HepG2 (cell line): ENCODE data around the gene PRM3. TPM values are rescaled to one million over a fixed set of nuclear protein-coding genes. Genes with fewer than 3 reads are reported as not detected.

Experiments
- HDAC6 ChIP-seq: fragments of 200-600 bp; sonication (generic); IDR thresholded peaks from 2 replicates; pipeline ENCODE4 v1.7.0; 2017; ENCODE audit warnings: mild to moderate bottlenecking, antibody characterized with exemption, low read length, low read depth
- ISL2 ChIP-seq: sonication (generic); formaldehyde crosslinking; IDR thresholded peaks from 2 replicates; pipeline ENCODE4 v1.5.0; 2020; ENCODE audit warnings: missing genetic modification reagents
- KLF16 ChIP-seq, 2 experiments: sonication (generic) in 1 of 2; formaldehyde crosslinking in 1 of 2; IDR thresholded peaks; 2 replicates each; pipeline versions ENCODE4 v1.6.1 to v1.8.0; 2016 to 2023; ENCODE audit warnings: missing genetic modification reagents in 2 of 2, missing compliant biosample characterization in 1 of 2
- KLF9 ChIP-seq: IDR thresholded peaks from 2 replicates; pipeline ENCODE4 v1.6.1; 2016; ENCODE audit warnings: low read depth
- NFKB2 ChIP-seq: sonication (generic); formaldehyde crosslinking; IDR thresholded peaks from 2 replicates; pipeline ENCODE4 v1.4.0; 2020; ENCODE audit warnings: missing genetic modification reagents, borderline replicate concordance
- PBX3 ChIP-seq: sonication (generic); formaldehyde crosslinking; IDR thresholded peaks from 2 replicates; pipeline ENCODE4 v1.8.1; 2023; ENCODE audit warnings: missing genetic modification reagents, inconsistent platforms, borderline replicate concordance
- PHF5A ChIP-seq: IDR thresholded peaks from one replicate; pipeline ENCODE4 v1.6.1; 2018; ENCODE audit warnings: low read depth, missing genetic modification reagents; ENCODE audit not compliant: unreplicated experiment
- RAD21 ChIP-seq: fragments of 450-650 bp; formaldehyde crosslinking; IDR thresholded peaks from 2 replicates; pipeline ENCODE4 v1.5.0; 2020; ENCODE audit warnings: mild to moderate bottlenecking
- RNF219 ChIP-seq: sonication (generic); formaldehyde crosslinking; IDR thresholded peaks from 2 replicates; pipeline ENCODE4 v1.5.0; 2020; ENCODE audit warnings: mild to moderate bottlenecking, missing genetic modification reagents
- SIX1 ChIP-seq: sonication (generic); formaldehyde crosslinking; IDR thresholded peaks from 2 replicates; pipeline ENCODE4 v1.4.0; 2020; ENCODE audit warnings: missing genetic modification reagents, borderline replicate concordance
- SKI ChIP-seq: fragments of 450-650 bp; IDR thresholded peaks from one replicate; pipeline ENCODE4 v1.6.1; 2018; ENCODE audit warnings: mild to moderate bottlenecking; ENCODE audit not compliant: partially characterized antibody
- THYN1 ChIP-seq: sonication (generic); formaldehyde crosslinking; IDR thresholded peaks from 2 replicates; pipeline ENCODE4 v1.8.1; 2023; ENCODE audit warnings: low read depth, mild to moderate bottlenecking, moderate library complexity, missing genetic modification reagents, borderline replicate concordance
- ZNF446 ChIP-seq: sonication (generic); formaldehyde crosslinking; IDR thresholded peaks from 2 replicates; pipeline ENCODE4 v1.5.0; 2020; ENCODE audit warnings: mild to moderate bottlenecking, missing genetic modification reagents
- ZNF646 ChIP-seq: sonication (generic); formaldehyde crosslinking; IDR thresholded peaks from 2 replicates; pipeline ENCODE4 v1.9.0; 2021; ENCODE audit warnings: mild to moderate bottlenecking, missing genetic modification reagents
- ZNF737 ChIP-seq: sonication (generic); formaldehyde crosslinking; IDR thresholded peaks from 2 replicates; pipeline ENCODE4 v1.5.0; 2020; ENCODE audit warnings: missing genetic modification reagents, mild to moderate bottlenecking, borderline replicate concordance
- ZNF816 ChIP-seq: sonication (generic); formaldehyde crosslinking; IDR thresholded peaks from 2 replicates; pipeline ENCODE4 v1.8.0; 2022; ENCODE audit warnings: missing genetic modification reagents, mild to moderate bottlenecking, borderline replicate concordance
- ZSCAN21 ChIP-seq: sonication (generic); formaldehyde crosslinking; IDR thresholded peaks from 2 replicates; pipeline ENCODE4 v1.8.0; 2022; ENCODE audit warnings: mild to moderate bottlenecking, missing genetic modification reagents, moderate library complexity, borderline replicate concordance
- polyA plus RNA-seq, 8 experiments: library from polyadenylated mRNA; depleted of rRNA in 3 of 8; stranded (reverse) in 7 of 8; unstranded in 1 of 8; fragments of >200 nt; fragmentation: Illumina TruSeq in 4 of 8; extraction: Trizol in 4 of 8; gene quantifications; 2 replicates each; pipeline versions ENCODE4 v1.2.1 to v1.2.3, GENCODE V29; 2011 to 2016; ENCODE audit warnings: low read depth in 4 of 8, missing spikeins in 1 of 8, mixed read lengths in 1 of 8; ENCODE audit not compliant: insufficient read depth in 1 of 8
- total RNA-seq, 5 experiments: library from RNA; depleted of rRNA; stranded (reverse); fragments of >200 nt; fragmentation: Illumina TruSeq; extraction: Trizol; gene quantifications; 2 replicates each; pipeline ENCODE4 v1.2.3, GENCODE V29; 2016; ENCODE audit warnings: low read depth in 1 of 5
- TF ChIP-seq, protein P1 (sequence below): sonication (generic); formaldehyde crosslinking; IDR thresholded peaks from 2 replicates; pipeline ENCODE4 v1.8.1; 2023; ENCODE audit warnings: missing genetic modification reagents, mild to moderate bottlenecking, borderline replicate concordance

Gene PRM3
- total and polyA plus RNA-seq, 2 of the 13 experiments (the other 11 are each of a cell fraction or from before 2014, with no cell fraction given): not detected

DNA sequence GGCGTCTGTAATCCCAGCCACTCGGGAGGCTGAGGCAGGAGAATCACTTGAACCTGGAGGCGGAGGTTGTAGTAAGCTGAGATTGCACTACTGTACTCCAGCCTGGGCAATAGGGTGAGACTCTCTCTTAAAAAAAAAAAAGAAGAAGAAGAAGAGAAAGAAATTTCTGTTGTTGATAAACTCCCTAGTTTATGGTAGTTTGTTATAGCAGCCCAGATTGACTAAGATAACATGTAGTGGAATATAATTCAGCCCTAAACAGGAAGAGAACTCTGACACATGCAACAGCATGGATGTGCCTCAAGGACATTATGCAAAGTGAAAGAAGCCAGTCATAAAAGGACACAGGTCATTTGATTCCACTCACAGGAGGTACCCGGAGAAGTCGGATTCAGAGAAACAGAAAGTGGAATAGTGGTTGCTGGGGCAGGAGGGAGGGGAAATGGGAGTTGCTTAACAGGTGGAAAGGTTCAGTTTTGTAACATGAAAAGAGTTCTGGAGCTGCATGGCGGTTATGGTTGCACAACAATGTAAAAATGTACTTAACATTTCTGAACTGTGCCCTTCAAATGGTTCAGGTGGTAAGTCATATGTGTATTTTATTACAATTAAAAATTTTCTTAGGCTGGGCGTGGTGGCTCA lies 33.7 kb upstream of the PRM3 start (continued):
- TF ChIP-seq HDAC6 (no peak), ZNF646 (peak; percentile 22; the same call in 1 of the 2 replicates), RNF219 (CRISPR knock-in tag) (no peak), THYN1 (CRISPR knock-in tag) (peak; percentile 23; the same call in 1 of the 2 replicates), KLF16 (CRISPR knock-in tag; IDR thresholded peaks at IDR 0.05) (peak in 1 of 2 experiments; percentile 89; a peak in 2 of 4 replicates), ISL2 (CRISPR knock-in tag) (peak; percentile 79), KLF9 (CRISPR knock-in tag) (peak; percentile 91), RAD21 (CRISPR knock-in tag) (peak; percentile 29; the same call in 1 of the 2 replicates), ZNF446 (no peak), ZSCAN21 (CRISPR knock-in tag) (peak; percentile 92; the same call in 1 of the 2 replicates), ZNF737 (no peak), SKI (peak; percentile 83), PBX3 (CRISPR knock-in tag) (no peak), PHF5A (CRISPR knock-in tag) (peak; percentile 76), SIX1 (peak; percentile 89; the same call in 1 of the 2 replicates), NFKB2 (0 out of 2 replicates have a peak, but pooled peaks have one; percentile 22), ZNF816 (CRISPR knock-in tag) (no peak)
- TF ChIP-seq, protein P1, sequence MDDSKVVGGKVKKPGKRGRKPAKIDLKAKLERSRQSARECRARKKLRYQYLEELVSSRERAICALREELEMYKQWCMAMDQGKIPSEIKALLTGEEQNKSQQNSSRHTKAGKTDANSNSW (CRISPR knock-in tag): no peak
